Left cardiac atrium (tissue), 4 donors: ENCODE measurements around the gene KRT1. TPM values are rescaled to one million over a fixed set of nuclear protein-coding genes. Genes with fewer than 3 reads are reported as not detected.

Experiments used
- ATAC-seq, 2 donors: fragments of 200-7000 bp; cut with Tn5 transposase; one replicate each; pipeline ENCODE4 v1.9.1; 2020; ENCODE audit warnings: mild to moderate bottlenecking in 2 of 2, moderate library complexity in 2 of 2
- DNase-seq: peaks from one replicate; pipeline ENCODE4 v3.0.0-alpha.2; 2020
- intact Hi-C, 2 donors: fragments of 100-400 bp; cut with DNase I; formaldehyde crosslinking; loops; one replicate each; pipeline versions ENCODE4 v1.14.1 to v1.15.1; 2022 to 2023
- total RNA-seq, 2 donors: library from RNA; stranded (reverse); fragmentation: NEBNext Ultra II Directional; extraction: Animal tissue kit (Norgen Biotek cat#: 25700); gene quantifications; one replicate each; pipeline ENCODE4 v1.2.1, GENCODE V29; 2021
- donor health status: DM: no; HTN: yes; CAD: no.
- donor health status: DM: no; HTN: yes; CAD: no; lungs with severe emphysema.
- donor health status: DM: yes; HTN: yes; CAD: no.
- donor health status: Dilated cardiomyopathy.

The KRT1 gene
- total RNA-seq, 2 donors from 2014 or later: 0.18 TPM; not detected in 1

- DNase-seq: no peak
- no peak for ATAC-seq
- intact Hi-C loops: no loop called here
Measured at GRCh38 chr12:52701281-52701680, 21.1 kb upstream of the KRT1 start.

GRCh38 chr12:52699960-52700359 lies 19.8 kb upstream of the KRT1 start:
- ATAC-seq (peak; percentile 12 to 62), DNase-seq (no peak)
- intact Hi-C loops: no loop called here

GRCh38 chr12:52699373-52699772 lies 19.2 kb upstream of the KRT1 start:
- ATAC-seq (no peak), DNase-seq (no peak)
- intact Hi-C loops: no loop called here

- ATAC-seq: peak; percentile 79 to 83
Measured at GRCh38 chr12:52698651-52699340, 18.6 kb upstream of the KRT1 start.

GRCh38 chr12:52697058-52697582 lies 16.9 kb upstream of the KRT1 start:
- DNase-seq: no peak
- intact Hi-C loops: no loop called here
- ATAC-seq: no peak

More at GRCh38 chr12:52698651-52699340, 18.6 kb upstream of the KRT1 start:
- DNase-seq: no peak
- intact Hi-C loops: no loop called here

GRCh38 chr12:52696588-52696987 lies 16.4 kb upstream of the KRT1 start:
- no peak for ATAC-seq
- intact Hi-C loops: no loop called here
- no peak for DNase-seq

GRCh38 chr12:52695039-52695438 lies 14.8 kb upstream of the KRT1 start:
- intact Hi-C loops: no loop called here
- ATAC-seq (no peak), DNase-seq (no peak)

GRCh38 chr12:52694151-52694550 lies 13.9 kb upstream of the KRT1 start:
- intact Hi-C loops: no loop called here
- no peak for ATAC-seq
- no peak for DNase-seq

GRCh38 chr12:52693261-52693660 lies 13.1 kb upstream of the KRT1 start:
- intact Hi-C loops: no loop called here
- DNase-seq (no peak), ATAC-seq (no peak)

GRCh38 chr12:52692254-52692653 lies 12.0 kb upstream of the KRT1 start:
- intact Hi-C loops: no loop called here
- no peak for ATAC-seq
- no peak for DNase-seq

- intact Hi-C loops: no loop called here
- DNase-seq: no peak
Measured at GRCh38 chr12:52691841-52692150, 11.6 kb upstream of the KRT1 start.

GRCh38 chr12:52691076-52691840 lies 11.1 kb upstream of the KRT1 start:
- ATAC-seq (peak in 1 of 2 donors; percentile 72), DNase-seq (peak; percentile 27)
- intact Hi-C loops: no loop called here

More at GRCh38 chr12:52691841-52692150, 11.6 kb upstream of the KRT1 start:
- ATAC-seq: no peak

GRCh38 chr12:52690351-52691075 lies 10.3 kb upstream of the KRT1 start:
- intact Hi-C loops: no loop called here
- DNase-seq: no peak

GRCh38 chr12:52689936-52690335 lies 9.7 kb upstream of the KRT1 start:
- no peak for DNase-seq
- intact Hi-C loops: no loop called here
- ATAC-seq: no peak

More at GRCh38 chr12:52690351-52691075, 10.3 kb upstream of the KRT1 start:
- ATAC-seq: no peak

GRCh38 chr12:52689239-52689638 lies 9.0 kb upstream of the KRT1 start:
- intact Hi-C loops: no loop called here
- DNase-seq (no peak), ATAC-seq (no peak)

- no peak for DNase-seq
- no peak for ATAC-seq
- intact Hi-C loops: no loop called here
Measured at GRCh38 chr12:52688481-52688880, 8.3 kb upstream of the KRT1 start.

GRCh38 chr12:52687497-52688385 lies 7.5 kb upstream of the KRT1 start:
- intact Hi-C loops: no loop called here
- no peak for DNase-seq
- ATAC-seq: peak in 1 of 2 donors; percentile 19

GRCh38 chr12:52686756-52687487 lies 6.7 kb upstream of the KRT1 start:
- DNase-seq: no peak
- no peak for ATAC-seq

More at GRCh38 chr12:52686756-52687487, 6.7 kb upstream of the KRT1 start:
- intact Hi-C loops: no loop called here
